ENCODE measurements around the gene OSBP2. TPM values are rescaled to one million over a fixed set of nuclear protein-coding genes. Genes with fewer than 3 reads are reported as not detected.

The OSBP2 gene
- total and polyA plus RNA-seq, 4 donors = 1.1 to 12.3 (median 2.6) TPM

DNA sequence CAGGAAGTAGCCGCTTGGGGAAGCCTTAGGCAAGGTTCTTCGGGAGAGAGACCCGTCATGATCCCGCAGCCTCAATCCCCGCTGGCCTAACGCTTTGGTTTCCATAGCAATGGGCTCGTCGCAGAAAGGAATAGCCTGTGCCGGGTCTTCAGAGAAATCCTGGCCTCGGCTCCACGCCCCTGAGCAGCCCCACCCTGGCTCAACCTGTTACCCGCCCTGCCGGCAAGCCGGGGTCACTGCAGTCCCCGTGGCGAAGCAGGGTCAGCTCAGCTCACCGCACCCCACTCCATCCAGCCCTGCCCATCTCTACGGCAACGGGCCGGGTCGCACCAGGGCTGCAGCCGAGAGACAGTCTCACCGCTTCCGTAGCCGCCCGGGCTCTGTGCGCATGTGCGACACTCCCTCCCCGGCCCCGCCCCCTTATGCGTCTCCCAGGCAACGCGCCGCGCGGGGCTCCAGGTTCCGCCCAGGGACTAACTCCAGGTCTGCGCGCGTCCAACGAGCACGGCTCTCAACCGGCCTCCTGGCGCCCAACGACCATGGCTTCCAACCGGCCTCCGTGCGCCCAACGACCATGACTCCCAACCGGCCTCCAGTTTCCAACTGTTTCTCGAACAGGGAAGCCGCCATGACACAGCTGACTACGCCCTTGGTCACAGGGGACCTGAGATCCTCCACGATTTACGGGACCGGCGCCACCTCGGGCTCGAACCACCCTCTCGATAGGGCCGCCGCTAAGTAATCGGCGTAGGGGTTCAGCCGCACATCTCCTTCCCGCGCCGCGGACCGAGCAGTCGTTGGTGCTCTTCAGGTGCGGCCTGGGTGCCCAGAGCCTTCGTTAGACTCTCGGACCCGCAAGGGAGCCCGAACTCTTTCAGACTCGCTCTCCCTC lies 26.9 kb upstream of the OSBP2 start, which contains the start of gene DUSP18:
Gene DUSP18, minus strand, starts transcription at position 382 of the 892 bp plus-strand sequence. CDS start 3,872 bp downstream, outside the sequence.
- H3K9me3 ChIP-seq (ENCODE audit: control insufficient read depth in 4 of 4, insufficient read depth in 3 of 4, low read length in 3 of 4) = no peaks in the 10 kb centered on the region
- peak; percentile 91 to 94 (median 93) for DNase-seq
- H3K9ac ChIP-seq (ENCODE audit: insufficient read depth in 1 of 2, low read length in 2 of 2) = peak within 1 kb of the TSS; percentile 41 to 72
- peaks cover 0 to 8% (median 5%) of the 10 kb centered on the region in 4 donors for H3K36me3 ChIP-seq (ENCODE audit: control insufficient read depth in 4 of 4, insufficient read depth in 4 of 4, low read length in 4 of 4)
- TF ChIP-seq CTCF (IDR thresholded peaks at IDR 0.05; ENCODE audit: control extremely low read depth, extremely low read depth) = no peak
- 1% methylated on average over 77 of the region's 77 CpGs for WGBS, 2 donors
- peak within 1 kb of the TSS; percentile 82 for H3K4me3 ChIP-seq
- peak within 1 kb of the TSS in 1 of 2 donors; percentile 76 for H3K27ac ChIP-seq (ENCODE audit: low read depth in 1 of 2, low read length in 1 of 2)
- ATAC-seq (ENCODE audit: insufficient read depth, low FRiP score) = peak; percentile 96
- no peaks in the 10 kb centered on the region for H3K27me3 ChIP-seq (ENCODE audit: control insufficient read depth in 3 of 3, insufficient read depth in 3 of 3, low read length in 2 of 3)
- peaks cover 0 to 17% (median 5%) of the 10 kb centered on the region in 5 donors for H3K4me1 ChIP-seq (ENCODE audit: control insufficient read depth in 5 of 5, insufficient read depth in 5 of 5, low read length in 5 of 5)

- Histone ChIP-seq H3K36me3 (ENCODE audit: control insufficient read depth in 4 of 4, insufficient read depth in 4 of 4, low read length in 4 of 4) (peaks cover 0 to 5% (median 4%) of the 10 kb centered on the region in 4 donors), H3K4me1 (ENCODE audit: control insufficient read depth in 5 of 5, insufficient read depth in 5 of 5, low read length in 5 of 5) (peaks cover 0 to 17% (median 5%) of the 10 kb centered on the region in 5 donors), H3K9me3 (ENCODE audit: control insufficient read depth in 4 of 4, insufficient read depth in 3 of 4, low read length in 3 of 4) (no peaks in the 10 kb centered on the region), H3K27me3 (ENCODE audit: control insufficient read depth in 3 of 3, insufficient read depth in 3 of 3, low read length in 2 of 3) (no peaks in the 10 kb centered on the region), H3K4me3 (peak overlapping the region; percentile 82), H3K27ac (ENCODE audit: low read depth in 1 of 2, low read length in 1 of 2) (no peak overlapping the region), H3K9ac (ENCODE audit: insufficient read depth in 1 of 2, low read length in 2 of 2) (peak overlapping the region in 1 of 2 donors; percentile 41)
- ATAC-seq (ENCODE audit: insufficient read depth, low FRiP score) (no peak), DNase-seq (no peak)
- 30 to 42% methylated on average over 10 of the region's 10 CpGs for WGBS, 2 donors
- no peak for TF ChIP-seq CTCF (IDR thresholded peaks at IDR 0.05; ENCODE audit: control extremely low read depth, extremely low read depth)
Observed at GRCh38 chr22:30668386-30668710, 26.3 kb upstream of the OSBP2 start.

DNA sequence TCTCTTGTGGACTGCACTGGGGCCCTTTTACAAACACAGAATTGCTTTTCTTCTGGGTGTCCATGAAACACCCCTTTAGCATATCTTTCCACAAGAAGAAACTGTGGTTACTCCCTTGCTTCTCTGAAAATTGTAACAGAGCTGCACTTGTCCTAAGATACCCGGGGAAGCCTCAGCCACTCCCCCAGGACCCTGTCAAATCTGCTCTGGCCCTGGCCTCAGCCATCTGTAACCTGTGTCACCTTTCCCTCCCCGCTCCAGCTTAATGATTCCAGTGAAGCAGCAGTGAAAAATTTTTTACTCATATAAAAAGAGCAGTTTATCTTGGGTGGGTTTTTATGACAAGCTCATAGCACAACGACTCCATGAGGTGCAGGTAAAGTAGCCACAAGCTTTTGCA lies 23.6 kb upstream of the OSBP2 start:
- no peak overlapping the region for H3K4me3 ChIP-seq
- peaks cover 0 to 17% (median 5%) of the 10 kb centered on the region in 5 donors for H3K4me1 ChIP-seq (ENCODE audit: control insufficient read depth in 5 of 5, insufficient read depth in 5 of 5, low read length in 5 of 5)
- TF ChIP-seq CTCF (IDR thresholded peaks at IDR 0.05; ENCODE audit: control extremely low read depth, extremely low read depth) = no peak
- no peak for ATAC-seq (ENCODE audit: insufficient read depth, low FRiP score)
- no peaks in the 10 kb centered on the region for H3K36me3 ChIP-seq (ENCODE audit: control insufficient read depth in 4 of 4, insufficient read depth in 4 of 4, low read length in 4 of 4)
- no peak for DNase-seq
- no peaks in the 10 kb centered on the region for H3K27me3 ChIP-seq (ENCODE audit: control insufficient read depth in 3 of 3, insufficient read depth in 3 of 3, low read length in 2 of 3)
- no peaks in the 10 kb centered on the region for H3K9me3 ChIP-seq (ENCODE audit: control insufficient read depth in 4 of 4, insufficient read depth in 3 of 4, low read length in 3 of 4)
- WGBS, 2 donors = 77 to 84% methylated on average over 3 of the region's 3 CpGs
- H3K9ac ChIP-seq (ENCODE audit: insufficient read depth in 1 of 2, low read length in 2 of 2) = no peak overlapping the region
- H3K27ac ChIP-seq (ENCODE audit: low read depth in 1 of 2, low read length in 1 of 2) = no peak overlapping the region

Data from lung (tissue), 12 donors.